Keratinocyte (primary cell): Measurements from ENCODE around the gene CD72. TPM values are rescaled to one million over a fixed set of nuclear protein-coding genes. Genes with fewer than 3 reads are reported as not detected.

ENCODE experiments used
- DNase-seq: peaks from one replicate; pipeline ENCODE4 v3.0.0-alpha.2; 2011; ENCODE audit warnings: low read depth, missing footprints, low spot score
- FAIRE-seq: peaks from 2 replicates; lab custom pipeline; 2011; peaks lifted over from hg19 to GRCh38; lab: Jason Lieb, UNC
- H2AFZ ChIP-seq: 2 replicates; pipeline ENCODE4 v1.6.0; 2012; ENCODE audit warnings: low read length, control low read depth, inconsistent platforms; ENCODE audit not compliant: control insufficient read depth
- H3K27ac ChIP-seq: 2 replicates; pipeline ENCODE4 v1.5.1; 2011; ENCODE audit warnings: low read length; ENCODE audit not compliant: control insufficient read depth, insufficient read depth
- H3K27me3 ChIP-seq: 3 replicates; pipeline ENCODE4 v1.6.0; 2011; ENCODE audit warnings: low read length; ENCODE audit not compliant: control insufficient read depth, insufficient read depth; ENCODE audit errors: extremely low read depth
- H3K36me3 ChIP-seq, 2 experiments: 2 replicates in 1 of 2; 3 replicates in 1 of 2; pipeline ENCODE4 v1.5.1; 2011; ENCODE audit warnings: low read length in 2 of 2, mild to moderate bottlenecking in 1 of 2; ENCODE audit not compliant: control insufficient read depth in 2 of 2, insufficient read depth in 2 of 2; ENCODE audit errors: extremely low read depth in 1 of 2
- H3K4me1 ChIP-seq: 3 replicates; pipeline ENCODE4 v1.5.1; 2011; ENCODE audit warnings: low read length; ENCODE audit not compliant: control insufficient read depth, insufficient read depth; ENCODE audit errors: extremely low read depth
- H3K4me2 ChIP-seq: 3 replicates; pipeline ENCODE4 v1.6.0; 2011; ENCODE audit warnings: low read depth, low read length; ENCODE audit not compliant: control insufficient read depth, insufficient read depth; ENCODE audit errors: extremely low read depth
- H3K4me3 ChIP-seq, 3 experiments: fragments of 200-600 bp in 1 of 3; sonication (generic) in 1 of 3; 2 replicates in 2 of 3; 3 replicates in 1 of 3; pipeline ENCODE4 v1.5.1; 2011 to 2016; ENCODE audit warnings: low read length in 3 of 3, mild to moderate bottlenecking in 3 of 3, control low read depth in 2 of 3, inconsistent platforms in 1 of 3, low read depth in 1 of 3, mixed read lengths in 1 of 3, mixed run types in 1 of 3, moderate library complexity in 1 of 3; ENCODE audit not compliant: control insufficient read depth in 2 of 3, insufficient read depth in 2 of 3; ENCODE audit errors: extremely low read depth in 1 of 3
- H3K79me2 ChIP-seq: 2 replicates; pipeline ENCODE4 v1.6.0; 2012; ENCODE audit warnings: low read length; ENCODE audit not compliant: control insufficient read depth, insufficient read depth
- H3K9ac ChIP-seq: 3 replicates; pipeline ENCODE4 v1.6.0; 2011; ENCODE audit warnings: low read length; ENCODE audit not compliant: control insufficient read depth, insufficient read depth; ENCODE audit errors: extremely low read depth
- H3K9me1 ChIP-seq: 3 replicates; pipeline ENCODE4 v1.6.0; 2011; ENCODE audit warnings: low read length; ENCODE audit not compliant: control insufficient read depth, insufficient read depth; ENCODE audit errors: extremely low read depth
- H3K9me3 ChIP-seq: 2 replicates; pipeline ENCODE4 v1.5.1; 2012; ENCODE audit warnings: low read depth, low read length; ENCODE audit not compliant: control insufficient read depth
- H4K20me1 ChIP-seq: 3 replicates; pipeline ENCODE4 v1.6.0; 2011; ENCODE audit warnings: low read length; ENCODE audit not compliant: control insufficient read depth, insufficient read depth; ENCODE audit errors: extremely low read depth
- CTCF ChIP-seq, 3 experiments: IDR thresholded peaks in 1 of 3; conservative IDR thresholded peaks in 1 of 3; optimal IDR thresholded peaks in 1 of 3; 2 replicates in 2 of 3; 3 replicates in 1 of 3; pipeline versions ENCODE3 to v1.5.1; 2011; ENCODE audit warnings: low read length in 3 of 3, mild to moderate bottlenecking in 3 of 3, moderate library complexity in 2 of 3, control low read depth in 1 of 3, inconsistent platforms in 1 of 3; ENCODE audit not compliant: insufficient read depth in 2 of 3; ENCODE audit errors: extremely low read depth in 1 of 3
- EZH2 ChIP-seq: IDR thresholded peaks from one replicate; pipeline ENCODE4 v1.6.1; 2012; ENCODE audit warnings: inconsistent platforms, mild to moderate bottlenecking, low read length, moderate library complexity
- dilution Hi-C: fragments of 300-500 bp; cut with MboI; formaldehyde crosslinking; loops from one replicate; pipeline ENCODE4 v1.7.0; 2020; ENCODE audit warnings: low sequenced_read_pairs; ENCODE audit not compliant: extremely low pct_ligation_motif_present
- polyA plus RNA-seq, 5 experiments: library from polyadenylated mRNA; depleted of rRNA in 3 of 5; stranded (reverse) in 3 of 5; stranded (forward) in 1 of 5; unstranded in 1 of 5; fragments of >200 nt; gene quantifications; 1 replicate in 1 of 5; 2 replicates in 3 of 5; 3 replicates in 1 of 5; pipeline versions ENCODE4 v1.2.1 to v1.2.3, GENCODE V29; 2011 to 2012; ENCODE audit warnings: missing spikeins in 2 of 5, low read depth in 1 of 5, low replicate concordance in 1 of 5

Gene CD72
- polyA plus RNA-seq, 1 donor (not counting 4 experiments of a cell fraction or from before 2014, with no cell fraction given) = 0.66 TPM

DNA sequence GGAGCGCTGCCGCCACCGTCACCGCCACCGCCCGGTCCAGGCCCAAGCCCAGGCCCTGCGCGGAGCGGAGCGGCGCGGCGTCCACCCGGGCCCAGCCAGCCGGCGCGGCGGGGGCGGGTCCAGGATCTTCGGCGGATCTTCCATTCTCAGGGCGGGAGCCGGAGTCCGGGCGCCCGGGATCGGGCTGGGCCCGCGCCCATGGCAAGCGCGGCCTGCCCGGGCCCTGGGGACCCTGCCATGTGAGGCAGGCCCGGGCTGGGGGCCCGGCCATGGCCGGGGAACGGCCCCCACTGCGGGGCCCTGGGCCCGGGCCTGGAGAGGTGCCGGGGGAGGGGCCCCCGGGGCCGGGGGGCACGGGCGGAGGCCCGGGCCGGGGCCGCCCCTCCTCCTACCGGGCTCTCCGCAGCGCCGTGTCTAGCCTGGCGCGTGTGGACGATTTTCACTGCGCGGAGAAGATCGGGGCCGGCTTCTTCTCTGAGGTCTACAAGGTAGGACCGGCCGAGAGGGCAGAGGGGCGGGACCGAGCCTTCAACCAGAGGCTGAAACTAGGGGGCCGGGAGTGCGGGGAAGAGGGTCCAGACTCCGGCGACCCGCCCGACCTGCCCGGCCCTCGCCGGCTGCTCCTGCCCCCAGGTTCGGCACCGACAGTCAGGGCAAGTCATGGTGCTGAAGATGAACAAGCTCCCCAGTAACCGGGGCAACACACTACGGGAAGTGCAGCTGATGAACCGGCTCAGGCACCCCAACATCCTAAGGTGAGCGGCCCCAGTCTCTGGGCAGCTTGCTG lies 12.7 kb downstream of the CD72 start:
- no peak for TF ChIP-seq CTCF (optimal IDR thresholded peaks at IDR 0.05 in 1 of 3, IDR thresholded peaks at IDR 0.05 in 1 of 3, conservative IDR thresholded peaks at IDR 0.05 in 1 of 3; ENCODE audit: extremely low read depth in 1 of 3, insufficient read depth in 2 of 3, low read length in 3 of 3)
- TF ChIP-seq EZH2 = no peak
- H3K27ac ChIP-seq = no peak overlapping the region
- FAIRE-seq = no peak

GRCh38 chr9:35604578-35605350 lies 13.4 kb downstream of the CD72 start, which contains the start of gene TESK1:
TESK1 (plus strand) TSS chr9:35605262; CDS start chr9:35605620, 358 bp downstream.
- no peaks in the 10 kb centered on the region for H4K20me1 ChIP-seq
- no peak for TF ChIP-seq CTCF (optimal IDR thresholded peaks at IDR 0.05 in 1 of 3, IDR thresholded peaks at IDR 0.05 in 1 of 3, conservative IDR thresholded peaks at IDR 0.05 in 1 of 3; ENCODE audit: extremely low read depth in 1 of 3, insufficient read depth in 2 of 3, low read length in 3 of 3)
- no peak for TF ChIP-seq EZH2
- peak within 1 kb of the TSS; percentile 78 for H3K27ac ChIP-seq
- peaks cover 8 to 20% of the 10 kb centered on the region in 2 experiments for H3K36me3 ChIP-seq
- peak within 1 kb of the TSS; percentile 100 for H3K4me2 ChIP-seq
- no peak for FAIRE-seq
- H3K9ac ChIP-seq = peak within 1 kb of the TSS; percentile 75
- dilution Hi-C loops = no loop called here
- no peaks in the 10 kb centered on the region for H3K27me3 ChIP-seq
- no peaks in the 10 kb centered on the region for H3K9me1 ChIP-seq
- peaks cover 9% of the 10 kb centered on the region for H3K79me2 ChIP-seq
- H3K4me1 ChIP-seq = peaks cover 19% of the 10 kb centered on the region
- H2AFZ ChIP-seq = peak within 1 kb of the TSS; percentile 98
- no peaks in the 10 kb centered on the region for H3K9me3 ChIP-seq
- DNase-seq = peak; percentile 17
- peak within 1 kb of the TSS; percentile 68 to 93 (median 80) for H3K4me3 ChIP-seq

More for the DNA sequence above, 12.7 kb downstream of the CD72 start:
- H3K9me3 ChIP-seq = no peaks in the 10 kb centered on the region
- H3K4me2 ChIP-seq = peak overlapping the region; percentile 91
- peak overlapping the region; percentile 68 to 81 (median 80) for H3K4me3 ChIP-seq
- no peaks in the 10 kb centered on the region for H3K27me3 ChIP-seq
- dilution Hi-C loops = no loop called here
- H3K4me1 ChIP-seq = peaks cover 19% of the 10 kb centered on the region
- H3K36me3 ChIP-seq = peaks cover 9 to 25% of the 10 kb centered on the region in 2 experiments
- no peaks in the 10 kb centered on the region for H3K9me1 ChIP-seq
- no peak for DNase-seq
- peak overlapping the region; percentile 16 for H2AFZ ChIP-seq
- H3K79me2 ChIP-seq = peaks cover 9% of the 10 kb centered on the region
- no peaks in the 10 kb centered on the region for H4K20me1 ChIP-seq
- H3K9ac ChIP-seq = peak overlapping the region; percentile 71
